ENCODE results near the gene ATXN7L3B. TPM values are rescaled to one million over a fixed set of nuclear protein-coding genes. Genes with fewer than 3 reads are reported as not detected.
A peak's percentile ranks its signal among the peaks of the same experiment; 100 is the strongest.

The ATXN7L3B gene
- total RNA-seq, 1 donor from 2014 or later: 23.8 TPM

DNA sequence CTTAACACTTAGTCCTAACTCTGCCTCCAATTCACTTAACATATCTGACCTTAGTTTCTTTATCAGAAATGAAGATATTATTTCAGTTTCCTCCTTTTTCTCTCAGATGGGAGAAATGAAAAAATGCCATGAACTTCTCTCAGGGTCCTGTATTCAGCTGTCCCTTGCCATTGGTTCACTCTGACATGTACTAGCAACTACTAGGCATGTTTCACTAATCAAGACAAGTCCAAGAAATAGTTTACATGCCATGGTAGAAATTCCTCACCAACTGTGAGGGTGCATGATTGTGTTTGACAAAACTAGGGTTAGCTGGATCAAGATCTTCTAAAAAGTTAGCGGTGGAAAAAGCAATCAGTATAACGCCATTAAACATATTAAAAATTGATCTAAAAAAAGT lies 7.0 kb upstream of the ATXN7L3B start:
- no peaks in the 10 kb centered on the region for H3K9me3 Mint-ChIP-seq
- no peak overlapping the region for H3K27ac Mint-ChIP-seq
- no peaks in the 10 kb centered on the region for H3K27me3 Mint-ChIP-seq (ENCODE audit: low read depth)
- no peak overlapping the region for H3K4me3 Mint-ChIP-seq (ENCODE audit: low read depth)
- intact Hi-C loops (cut with micrococcal nuclease): loop anchor here (10.0 kb wide), 1 partner anchor 416 kb away; no protein-coding TSS in a partner anchor
- peaks cover 2% of the 10 kb centered on the region for H3K4me1 Mint-ChIP-seq (ENCODE audit: low read depth)
- no peaks in the 10 kb centered on the region for H3K36me3 Mint-ChIP-seq (ENCODE audit: low read depth)
- no peak for DNase-seq (ENCODE audit: low spot score)

DNA sequence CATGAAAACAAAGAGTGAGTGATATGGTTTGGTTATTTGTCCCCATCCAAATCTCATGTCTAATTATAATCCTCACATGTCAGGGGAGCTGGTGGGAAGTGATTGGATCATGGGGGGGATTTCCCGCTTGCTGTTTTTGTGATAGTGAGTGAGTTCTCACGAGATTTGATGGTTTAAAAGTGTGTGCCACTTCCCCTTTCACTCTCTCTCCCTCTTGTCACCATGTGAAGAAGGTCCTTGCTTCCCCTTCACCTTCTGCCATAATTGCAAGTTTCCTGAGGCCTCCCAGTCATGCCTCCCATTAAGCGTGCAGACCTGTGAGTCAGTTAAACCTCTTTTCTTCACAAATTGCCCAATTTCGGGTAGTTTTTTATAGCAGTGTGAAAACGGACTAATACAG lies 2.1 kb upstream of the ATXN7L3B start:
- Mint-ChIP-seq H3K9me3 (no peaks in the 10 kb centered on the region), H3K27me3 (ENCODE audit: low read depth) (no peaks in the 10 kb centered on the region), H3K36me3 (ENCODE audit: low read depth) (peaks cover 30% of the 10 kb centered on the region), H3K4me1 (ENCODE audit: low read depth) (peaks cover 26% of the 10 kb centered on the region), H3K4me3 (ENCODE audit: low read depth) (peak overlapping the region; percentile 7), H3K27ac (peak overlapping the region; percentile 28)
- no peak for DNase-seq (ENCODE audit: low spot score)
- intact Hi-C loops (cut with micrococcal nuclease): loop anchor here (5.0 to 10.0 kb wide), 3 partner anchors 123 to 1547 kb away; partner anchors contain the start of gene NAP1L1

DNA sequence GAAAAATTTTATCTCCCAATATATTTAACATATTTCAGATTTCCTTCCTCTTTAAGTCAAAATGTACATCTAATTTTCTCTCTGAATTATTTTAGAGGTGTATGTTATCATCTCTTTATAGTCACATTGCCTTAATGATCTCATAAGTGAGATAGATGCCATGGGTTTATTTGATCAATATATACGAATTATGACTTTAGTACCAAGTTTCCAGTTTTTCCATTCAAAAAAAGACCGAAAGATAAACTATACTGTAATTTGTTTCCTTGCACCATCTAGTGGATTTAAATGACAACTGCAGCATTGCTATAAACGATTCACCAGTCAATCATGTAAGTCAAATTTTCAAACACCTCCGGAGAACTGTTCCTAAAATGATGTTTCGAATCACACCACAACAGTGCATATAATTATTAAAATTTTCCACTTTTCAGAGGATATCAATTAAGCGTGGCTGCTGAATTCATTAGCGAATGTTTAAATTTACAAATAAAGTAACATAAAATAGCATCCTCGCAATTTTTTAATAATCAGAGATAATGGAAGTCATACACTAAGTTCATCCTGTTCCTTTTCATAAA lies 419 bp upstream of the ATXN7L3B start:
- Mint-ChIP-seq H3K36me3 (ENCODE audit: low read depth) (peaks cover 46% of the 10 kb centered on the region), H3K4me1 (ENCODE audit: low read depth) (peaks cover 39% of the 10 kb centered on the region), H3K9me3 (no peaks in the 10 kb centered on the region), H3K27ac (peak overlapping the region; percentile 97), H3K27me3 (ENCODE audit: low read depth) (no peaks in the 10 kb centered on the region), H3K4me3 (ENCODE audit: low read depth) (peak overlapping the region; percentile 94)
- DNase-seq (ENCODE audit: low spot score): no peak
- intact Hi-C loops (cut with micrococcal nuclease): loop anchor here (2.0 to 10.0 kb wide), 4 partner anchors 125 to 1545 kb away; partner anchors contain the start of gene NAP1L1

DNA sequence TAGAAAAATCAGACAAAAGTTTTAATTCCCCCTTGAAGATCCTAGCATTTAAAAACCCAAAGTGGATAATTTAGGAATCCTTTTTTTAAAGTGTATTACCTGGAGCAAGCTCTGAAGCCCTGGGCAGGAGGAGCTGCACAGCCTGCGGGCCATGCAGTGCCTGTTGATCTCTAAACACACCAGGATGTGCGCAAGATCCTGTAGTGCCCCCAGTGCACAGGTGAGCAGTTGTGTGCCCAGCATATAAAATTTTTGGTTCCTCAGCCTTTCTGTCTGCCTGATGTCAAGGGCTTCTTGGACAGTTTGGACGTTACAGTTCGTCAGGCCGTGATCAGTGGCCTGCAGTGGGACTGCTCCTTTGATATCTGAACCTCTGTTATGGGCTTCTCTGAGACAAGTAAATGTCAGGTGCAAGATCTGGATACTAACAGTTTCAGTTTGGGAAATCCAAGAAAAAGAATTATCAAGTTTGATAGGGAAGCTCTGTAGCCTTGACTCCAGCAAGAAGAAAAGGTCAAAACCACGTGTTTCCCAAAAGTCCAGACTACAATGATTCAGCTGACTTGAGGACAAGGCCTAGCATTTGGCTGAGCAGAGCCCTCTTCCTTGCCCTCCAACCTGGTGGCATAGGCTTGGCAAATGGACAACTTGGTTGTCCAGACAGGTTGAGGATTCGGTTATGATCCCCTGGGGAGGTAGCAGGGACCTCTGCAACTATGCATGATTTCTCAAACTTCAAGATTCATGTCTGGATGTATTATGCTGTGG lies 1.0 kb downstream of the ATXN7L3B start:
- peaks cover 51% of the 10 kb centered on the region for H3K36me3 Mint-ChIP-seq (ENCODE audit: low read depth)
- intact Hi-C loops (cut with micrococcal nuclease): loop anchor here (5.0 to 10.0 kb wide), 3 partner anchors 126 to 1544 kb away; partner anchors contain the start of gene NAP1L1
- H3K27ac Mint-ChIP-seq: peak overlapping the region; percentile 97
- peak overlapping the region; percentile 94 for H3K4me3 Mint-ChIP-seq (ENCODE audit: low read depth)
- peak; percentile 27 for DNase-seq (ENCODE audit: low spot score)
- H3K27me3 Mint-ChIP-seq (ENCODE audit: low read depth): no peaks in the 10 kb centered on the region
- no peaks in the 10 kb centered on the region for H3K9me3 Mint-ChIP-seq
- peaks cover 39% of the 10 kb centered on the region for H3K4me1 Mint-ChIP-seq (ENCODE audit: low read depth)

DNA sequence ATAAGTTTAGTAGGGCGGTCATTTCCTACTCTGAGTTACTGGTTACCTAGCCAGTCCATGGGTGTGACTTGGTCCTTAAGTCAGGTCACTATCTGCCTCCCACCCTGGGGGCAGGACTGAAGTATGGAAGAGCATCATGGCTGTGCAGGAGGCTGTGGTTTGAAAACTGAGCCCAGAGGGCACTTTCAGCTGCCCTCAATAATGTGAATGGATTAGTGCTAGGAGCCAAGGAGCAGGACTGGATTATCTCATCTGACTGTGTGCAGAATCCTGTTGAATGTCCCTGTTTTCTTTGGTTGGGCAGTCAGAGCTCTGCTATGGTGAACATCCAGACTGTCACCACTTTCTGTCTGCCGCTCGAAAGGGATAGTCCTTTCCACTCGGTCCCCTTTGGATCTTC lies 1.6 kb downstream of the ATXN7L3B start:
- peaks cover 39% of the 10 kb centered on the region for H3K4me1 Mint-ChIP-seq (ENCODE audit: low read depth)

DNA sequence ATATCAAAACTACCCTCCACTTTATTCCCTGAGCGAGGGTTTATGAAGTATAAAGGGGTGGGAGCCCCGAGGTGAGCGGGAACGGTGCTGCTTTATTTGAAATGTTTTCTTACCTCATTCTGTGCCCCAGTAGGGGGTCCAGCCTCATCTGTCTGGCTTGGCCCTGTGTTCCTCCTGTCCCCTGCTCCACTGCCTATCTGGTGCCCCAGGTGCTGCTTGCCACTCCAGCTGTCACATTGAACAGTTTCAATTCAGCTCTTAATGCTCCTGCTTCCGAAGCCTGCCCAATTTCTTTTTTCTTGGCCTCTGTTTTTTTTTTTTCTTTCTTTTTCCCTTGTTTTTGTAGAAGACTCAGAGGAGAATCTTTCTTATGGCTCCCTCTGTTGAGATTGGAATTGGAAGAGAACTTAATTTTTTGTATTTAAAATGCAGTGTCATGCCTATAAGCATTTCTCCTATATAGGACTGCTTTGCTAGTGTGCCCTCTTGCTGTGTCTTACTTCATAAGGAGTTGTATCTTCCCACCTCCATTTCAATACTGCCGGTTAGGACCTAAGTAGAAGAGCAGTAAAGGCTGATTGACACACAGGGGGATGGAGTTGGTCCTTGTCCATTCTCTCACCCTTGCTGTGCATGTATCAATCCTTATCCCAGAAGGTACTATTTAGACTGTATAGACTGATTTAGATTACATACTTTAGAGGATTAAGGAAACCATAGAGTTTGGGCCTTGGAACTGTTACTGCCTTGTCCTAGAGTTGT lies 2.3 kb downstream of the ATXN7L3B start:
- Mint-ChIP-seq H3K27ac (peak overlapping the region; percentile 36), H3K36me3 (ENCODE audit: low read depth) (peaks cover 51% of the 10 kb centered on the region), H3K27me3 (ENCODE audit: low read depth) (no peaks in the 10 kb centered on the region), H3K9me3 (no peaks in the 10 kb centered on the region), H3K4me3 (ENCODE audit: low read depth) (peak overlapping the region; percentile 94), H3K4me1 (ENCODE audit: low read depth) (peaks cover 39% of the 10 kb centered on the region)
- DNase-seq (ENCODE audit: low spot score): no peak
- intact Hi-C loops (cut with micrococcal nuclease): loop anchor here (5.0 to 10.0 kb wide), 3 partner anchors 128 to 1542 kb away; partner anchors contain the start of gene NAP1L1

More for the DNA sequence above, 1.6 kb downstream of the ATXN7L3B start:
- no peak for DNase-seq (ENCODE audit: low spot score)
- intact Hi-C loops (cut with micrococcal nuclease): loop anchor here (5.0 to 10.0 kb wide), 3 partner anchors 127 to 1543 kb away; partner anchors contain the start of gene NAP1L1
- Mint-ChIP-seq H3K27ac (peak overlapping the region; percentile 97), H3K4me3 (ENCODE audit: low read depth) (peak overlapping the region; percentile 94), H3K36me3 (ENCODE audit: low read depth) (peaks cover 51% of the 10 kb centered on the region), H3K27me3 (ENCODE audit: low read depth) (no peaks in the 10 kb centered on the region), H3K9me3 (no peaks in the 10 kb centered on the region)

DNA sequence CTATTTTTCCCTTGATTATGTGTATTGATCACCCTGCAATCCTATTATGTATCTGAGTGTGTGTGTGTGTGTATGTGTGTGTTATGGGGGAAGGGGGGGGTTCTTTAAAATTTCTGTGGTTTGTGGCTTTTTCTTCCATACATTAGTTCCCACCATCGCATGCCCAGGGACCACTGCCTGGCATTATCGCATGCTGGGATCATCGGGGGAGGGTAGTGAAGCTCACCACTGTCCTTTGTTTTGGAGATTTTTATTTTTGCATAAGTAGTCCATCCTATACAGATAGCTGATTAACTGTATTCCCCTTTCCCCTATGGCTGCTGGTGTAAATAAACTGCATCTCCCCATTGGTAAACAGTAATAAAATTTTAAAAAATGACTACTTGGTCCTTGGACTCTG lies 3.4 kb downstream of the ATXN7L3B start:
- DNase-seq (ENCODE audit: low spot score): no peak
- Mint-ChIP-seq H3K36me3 (ENCODE audit: low read depth) (peaks cover 51% of the 10 kb centered on the region), H3K27ac (no peak overlapping the region), H3K9me3 (no peaks in the 10 kb centered on the region), H3K27me3 (ENCODE audit: low read depth) (no peaks in the 10 kb centered on the region), H3K4me1 (ENCODE audit: low read depth) (peaks cover 36% of the 10 kb centered on the region), H3K4me3 (ENCODE audit: low read depth) (no peak overlapping the region)
- intact Hi-C loops (cut with micrococcal nuclease): no loop called here

DNA sequence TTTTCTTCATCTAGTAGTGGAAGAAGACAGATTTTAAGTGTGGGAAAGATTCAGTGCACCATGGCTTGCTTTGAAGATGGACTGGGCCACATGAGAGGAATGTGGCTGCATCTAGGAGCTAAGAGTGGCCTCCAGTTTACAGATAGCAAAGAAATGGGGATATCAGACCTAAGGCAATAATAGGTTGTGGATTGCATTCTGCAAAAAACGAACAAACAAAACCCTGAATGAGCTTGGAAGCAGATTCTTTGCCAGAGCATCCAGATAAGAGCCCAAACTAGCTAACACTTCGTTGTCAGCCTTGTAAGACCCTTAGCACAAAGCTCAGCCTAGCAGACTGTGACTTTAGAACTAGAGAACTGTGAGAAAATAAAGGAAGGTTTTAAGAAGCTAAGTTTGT lies 9.6 kb downstream of the ATXN7L3B start:
- H3K9me3 Mint-ChIP-seq: no peaks in the 10 kb centered on the region
- DNase-seq (ENCODE audit: low spot score): no peak
- no peak overlapping the region for H3K4me3 Mint-ChIP-seq (ENCODE audit: low read depth)
- H3K36me3 Mint-ChIP-seq (ENCODE audit: low read depth): peaks cover 6% of the 10 kb centered on the region
- H3K4me1 Mint-ChIP-seq (ENCODE audit: low read depth): no peaks in the 10 kb centered on the region
- no peak overlapping the region for H3K27ac Mint-ChIP-seq
- H3K27me3 Mint-ChIP-seq (ENCODE audit: low read depth): no peaks in the 10 kb centered on the region
- intact Hi-C loops (cut with micrococcal nuclease): no loop called here

DNA sequence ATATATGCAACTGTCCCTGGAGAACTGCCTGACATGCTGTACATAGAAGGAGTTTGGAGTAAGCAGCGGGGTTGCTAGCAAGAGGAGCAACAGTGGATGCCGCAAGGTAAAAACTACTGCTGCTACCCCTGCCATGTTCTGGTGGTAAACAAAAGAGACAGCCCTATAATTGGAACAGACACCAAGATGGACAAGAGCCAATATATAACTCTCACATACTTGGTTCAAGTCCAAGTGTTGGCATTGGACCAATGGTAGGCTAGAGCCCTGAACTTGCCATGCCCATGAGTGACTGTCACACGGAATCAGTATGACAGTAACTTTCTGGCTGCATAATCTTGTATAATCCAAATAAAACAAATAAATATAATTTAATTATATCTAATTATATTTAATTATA lies 13.7 kb downstream of the ATXN7L3B start:
- no peaks in the 10 kb centered on the region for H3K36me3 Mint-ChIP-seq (ENCODE audit: low read depth)
- H3K4me1 Mint-ChIP-seq (ENCODE audit: low read depth): no peaks in the 10 kb centered on the region

DNA sequence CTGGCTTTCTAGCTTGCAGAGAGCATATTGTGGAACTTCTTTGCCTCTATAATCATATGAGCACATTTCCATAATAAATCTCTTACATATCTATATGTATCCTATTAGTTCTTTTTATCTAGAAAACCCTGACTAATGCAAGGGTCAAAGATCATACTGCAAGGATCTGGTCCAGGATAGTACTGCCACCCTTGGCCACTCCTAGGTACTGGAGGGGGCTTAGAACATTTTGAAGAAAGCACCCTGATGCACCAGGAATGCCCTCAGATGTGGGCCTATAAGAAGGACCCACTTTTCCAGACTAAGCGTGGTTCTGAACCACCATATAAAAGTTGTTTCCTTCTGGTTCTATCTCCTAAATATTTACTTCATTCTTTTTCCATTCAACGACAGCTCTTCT lies 14.6 kb downstream of the ATXN7L3B start:
- Mint-ChIP-seq H3K36me3 (ENCODE audit: low read depth) (no peaks in the 10 kb centered on the region), H3K4me3 (ENCODE audit: low read depth) (no peak overlapping the region), H3K27me3 (ENCODE audit: low read depth) (peaks cover 8% of the 10 kb centered on the region), H3K27ac (no peak overlapping the region), H3K9me3 (no peaks in the 10 kb centered on the region), H3K4me1 (ENCODE audit: low read depth) (no peaks in the 10 kb centered on the region)
- no peak for DNase-seq (ENCODE audit: low spot score)
- intact Hi-C loops (cut with micrococcal nuclease): no loop called here

More for the DNA sequence above, 13.7 kb downstream of the ATXN7L3B start:
- Mint-ChIP-seq H3K9me3 (no peaks in the 10 kb centered on the region), H3K27me3 (ENCODE audit: low read depth) (peaks cover 7% of the 10 kb centered on the region), H3K27ac (no peak overlapping the region), H3K4me3 (ENCODE audit: low read depth) (no peak overlapping the region)
- intact Hi-C loops (cut with micrococcal nuclease): no loop called here
- no peak for DNase-seq (ENCODE audit: low spot score)

DNA sequence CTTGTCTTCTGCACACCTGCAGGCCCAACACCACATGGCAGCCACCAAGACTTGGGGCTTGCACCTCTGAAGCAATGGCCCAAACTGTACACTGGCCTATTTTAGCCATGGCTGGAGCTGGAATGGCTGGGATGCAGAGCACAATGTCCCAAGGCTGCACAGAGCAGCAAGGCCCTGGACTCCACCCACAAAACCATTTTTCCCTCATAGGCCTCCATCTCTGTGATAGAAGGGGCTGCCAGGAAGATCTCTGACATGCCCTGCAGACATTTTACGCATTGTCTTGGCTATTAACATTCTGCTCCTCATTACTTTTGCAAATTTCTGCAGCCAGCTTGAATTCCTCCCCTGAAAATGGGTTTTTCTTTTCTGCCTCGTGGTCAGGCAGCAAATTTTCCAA lies 22.1 kb downstream of the ATXN7L3B start:
- H3K36me3 Mint-ChIP-seq (ENCODE audit: low read depth): no peaks in the 10 kb centered on the region
- H3K9me3 Mint-ChIP-seq: no peaks in the 10 kb centered on the region
- peaks cover 6% of the 10 kb centered on the region for H3K27me3 Mint-ChIP-seq (ENCODE audit: low read depth)
- H3K27ac Mint-ChIP-seq: no peak overlapping the region
- no peak for DNase-seq (ENCODE audit: low spot score)
- intact Hi-C loops (cut with micrococcal nuclease): no loop called here
- H3K4me3 Mint-ChIP-seq (ENCODE audit: low read depth): no peak overlapping the region
- no peaks in the 10 kb centered on the region for H3K4me1 Mint-ChIP-seq (ENCODE audit: low read depth)

DNA sequence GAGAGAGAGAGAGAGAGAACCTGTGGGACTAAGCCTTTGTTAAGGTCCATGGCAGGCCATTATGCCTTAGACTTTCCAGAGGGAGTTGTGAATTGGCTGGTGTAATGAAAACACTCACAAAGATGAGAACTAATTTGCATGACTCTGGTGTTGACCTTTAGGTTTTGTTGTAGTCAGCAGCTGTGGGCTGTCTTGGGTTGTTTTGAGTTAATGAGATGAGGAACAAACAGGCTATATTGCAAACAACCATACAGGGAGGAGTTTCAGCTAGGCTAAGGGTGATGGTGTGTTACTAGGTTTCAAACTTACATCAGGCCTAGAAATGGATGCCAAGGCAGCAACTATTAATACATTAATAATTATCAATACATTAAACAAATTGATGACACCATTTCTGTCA lies 26.3 kb downstream of the ATXN7L3B start:
- intact Hi-C loops (cut with micrococcal nuclease): no loop called here
- no peak for DNase-seq (ENCODE audit: low spot score)
- H3K4me3 Mint-ChIP-seq (ENCODE audit: low read depth): no peak overlapping the region
- H3K4me1 Mint-ChIP-seq (ENCODE audit: low read depth): no peaks in the 10 kb centered on the region
- no peak overlapping the region for H3K27ac Mint-ChIP-seq
- no peaks in the 10 kb centered on the region for H3K9me3 Mint-ChIP-seq
- no peaks in the 10 kb centered on the region for H3K36me3 Mint-ChIP-seq (ENCODE audit: low read depth)
- H3K27me3 Mint-ChIP-seq (ENCODE audit: low read depth): peaks cover 2% of the 10 kb centered on the region

Data from activated T-helper 2 cell treated with anti-CD3 and anti-CD28 coated beads, Interferon-gamma antibody, Interleukin-2, Interleukin-4, amounts not matched to agents 10 μg/mL and 5 μg/mL and 100 μg/mL, durations not matched to agents 14 hours and 24 hours and 36 hours (primary cell).